ENCODE data around the gene MTPN. TPM values are rescaled to one million over a fixed set of nuclear protein-coding genes. Genes with fewer than 3 reads are reported as not detected.

The MTPN gene
- total RNA-seq, 1 donor from 2014 or later = 67.9 TPM

DNA sequence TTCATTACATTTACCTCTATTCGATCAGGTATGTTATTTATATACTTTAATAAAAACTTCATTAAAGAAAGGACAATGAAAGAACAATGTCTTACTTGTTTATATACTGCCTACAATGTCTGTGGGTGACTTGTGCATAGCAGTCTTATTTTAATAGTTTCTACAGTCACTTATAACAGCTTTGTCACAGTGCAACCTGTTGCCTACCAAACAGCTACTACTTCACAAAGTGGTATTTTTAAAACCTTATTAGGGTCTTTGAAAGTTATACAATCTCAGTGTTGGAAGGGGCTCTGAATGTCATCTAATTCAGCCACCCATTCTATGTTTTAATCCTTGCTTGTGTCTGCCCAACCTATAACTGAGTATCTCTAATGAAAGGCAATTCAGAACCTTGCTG is 19.0 kb downstream of the MTPN start:
- intact Hi-C loops (cut with micrococcal nuclease) = no loop called here
- TF ChIP-seq, protein P1, sequence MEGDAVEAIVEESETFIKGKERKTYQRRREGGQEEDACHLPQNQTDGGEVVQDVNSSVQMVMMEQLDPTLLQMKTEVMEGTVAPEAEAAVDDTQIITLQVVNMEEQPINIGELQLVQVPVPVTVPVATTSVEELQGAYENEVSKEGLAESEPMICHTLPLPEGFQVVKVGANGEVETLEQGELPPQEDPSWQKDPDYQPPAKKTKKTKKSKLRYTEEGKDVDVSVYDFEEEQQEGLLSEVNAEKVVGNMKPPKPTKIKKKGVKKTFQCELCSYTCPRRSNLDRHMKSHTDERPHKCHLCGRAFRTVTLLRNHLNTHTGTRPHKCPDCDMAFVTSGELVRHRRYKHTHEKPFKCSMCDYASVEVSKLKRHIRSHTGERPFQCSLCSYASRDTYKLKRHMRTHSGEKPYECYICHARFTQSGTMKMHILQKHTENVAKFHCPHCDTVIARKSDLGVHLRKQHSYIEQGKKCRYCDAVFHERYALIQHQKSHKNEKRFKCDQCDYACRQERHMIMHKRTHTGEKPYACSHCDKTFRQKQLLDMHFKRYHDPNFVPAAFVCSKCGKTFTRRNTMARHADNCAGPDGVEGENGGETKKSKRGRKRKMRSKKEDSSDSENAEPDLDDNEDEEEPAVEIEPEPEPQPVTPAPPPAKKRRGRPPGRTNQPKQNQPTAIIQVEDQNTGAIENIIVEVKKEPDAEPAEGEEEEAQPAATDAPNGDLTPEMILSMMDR (IDR thresholded peaks at IDR 0.05; ENCODE audit: borderline replicate concordance) = no peak
- DNase-seq = no peak
- H3K27ac ChIP-seq (replicated peaks) = no peak overlapping the region
- H3K27me3 ChIP-seq (ENCODE audit: low read depth) = no peaks in the 10 kb centered on the region
- peaks cover 67% of the 10 kb centered on the region for H3K4me1 ChIP-seq
- no peaks in the 10 kb centered on the region for H3K36me3 ChIP-seq
- H3K4me3 ChIP-seq = no peak overlapping the region
- H3K9me3 ChIP-seq (replicated peaks) = no peaks in the 10 kb centered on the region

DNA sequence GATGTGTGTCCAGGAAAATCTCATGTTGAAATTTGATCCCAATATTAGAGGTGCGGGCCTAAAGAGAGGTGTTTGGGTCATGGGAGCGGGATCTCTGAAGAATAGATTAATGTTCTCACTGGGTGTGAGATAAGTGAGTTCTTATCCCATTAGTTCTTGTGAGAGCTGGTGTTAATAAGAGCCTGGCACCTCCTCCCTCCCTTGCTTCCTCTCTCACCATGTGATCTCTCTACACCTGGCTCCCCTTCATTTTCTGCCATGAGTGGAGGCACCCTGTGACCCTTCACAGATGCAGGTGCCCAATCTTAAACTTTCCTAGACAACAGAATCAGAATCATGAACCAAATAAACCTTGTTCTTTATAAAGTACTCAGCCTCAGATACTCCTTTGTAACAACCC is 19.5 kb downstream of the MTPN start:
- Histone ChIP-seq H3K4me1 (peaks cover 62% of the 10 kb centered on the region), H3K27ac (replicated peaks) (no peak overlapping the region), H3K36me3 (no peaks in the 10 kb centered on the region), H3K27me3 (ENCODE audit: low read depth) (no peaks in the 10 kb centered on the region), H3K4me3 (no peak overlapping the region), H3K9me3 (replicated peaks) (no peaks in the 10 kb centered on the region)
- no peak for DNase-seq
- intact Hi-C loops (cut with micrococcal nuclease) = no loop called here
- TF ChIP-seq, protein P1 (IDR thresholded peaks at IDR 0.05; ENCODE audit: borderline replicate concordance) = no peak

DNA sequence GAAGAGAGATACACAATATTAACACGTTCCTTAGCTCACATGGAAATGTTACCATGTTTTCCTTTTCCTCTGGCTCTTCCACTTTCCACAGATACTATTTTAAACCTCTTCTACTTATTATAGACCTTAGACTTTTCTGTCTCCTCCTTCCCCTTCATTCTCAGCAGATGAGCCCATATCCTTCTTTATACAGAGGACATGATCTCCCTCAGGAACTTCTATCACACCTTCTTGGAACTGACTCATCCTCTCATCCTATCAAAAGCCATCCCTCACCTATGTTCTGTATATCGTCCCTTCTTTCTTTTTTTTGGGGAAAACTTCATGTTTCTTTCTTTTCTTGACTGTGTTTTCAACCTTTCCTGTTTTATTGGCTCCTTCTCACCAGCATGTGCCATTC is 20.8 kb downstream of the MTPN start:
- no peak for DNase-seq
- H3K4me1 ChIP-seq = peaks cover 53% of the 10 kb centered on the region
- no peaks in the 10 kb centered on the region for H3K27me3 ChIP-seq (ENCODE audit: low read depth)
- H3K4me3 ChIP-seq = no peak overlapping the region
- intact Hi-C loops (cut with micrococcal nuclease) = no loop called here
- H3K9me3 ChIP-seq (replicated peaks) = no peaks in the 10 kb centered on the region
- TF ChIP-seq, protein P1 (IDR thresholded peaks at IDR 0.05; ENCODE audit: borderline replicate concordance) = no peak
- peaks cover under 1% of the 10 kb centered on the region for H3K36me3 ChIP-seq
- no peak overlapping the region for H3K27ac ChIP-seq (replicated peaks)

DNA sequence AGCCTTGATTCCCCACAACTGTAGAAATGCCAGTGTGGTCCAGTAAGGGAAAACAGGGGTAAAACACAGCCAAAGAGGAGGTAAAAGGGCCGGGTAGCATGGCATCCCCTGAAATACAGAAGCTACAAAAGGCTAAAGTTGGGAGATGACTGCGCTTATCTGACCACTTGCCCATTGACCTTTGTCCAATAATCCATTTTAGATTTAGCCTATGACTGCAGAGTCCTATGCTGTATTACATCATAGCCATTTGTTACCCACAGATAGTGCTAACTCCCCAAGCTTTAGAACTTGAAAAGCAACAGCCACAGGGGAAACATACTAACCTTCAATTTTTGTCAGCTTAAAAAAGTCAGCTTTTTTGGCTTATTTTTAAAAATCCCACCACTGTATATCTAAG is 26.2 kb downstream of the MTPN start:
- H3K4me1 ChIP-seq = peaks cover 37% of the 10 kb centered on the region
- TF ChIP-seq, protein P1 (IDR thresholded peaks at IDR 0.05; ENCODE audit: borderline replicate concordance) = no peak
- no peaks in the 10 kb centered on the region for H3K9me3 ChIP-seq (replicated peaks)
- intact Hi-C loops (cut with micrococcal nuclease) = no loop called here
- no peak overlapping the region for H3K27ac ChIP-seq (replicated peaks)
- peaks cover 34% of the 10 kb centered on the region for H3K36me3 ChIP-seq
- H3K4me3 ChIP-seq = no peak overlapping the region
- DNase-seq = no peak
- no peaks in the 10 kb centered on the region for H3K27me3 ChIP-seq (ENCODE audit: low read depth)

DNA sequence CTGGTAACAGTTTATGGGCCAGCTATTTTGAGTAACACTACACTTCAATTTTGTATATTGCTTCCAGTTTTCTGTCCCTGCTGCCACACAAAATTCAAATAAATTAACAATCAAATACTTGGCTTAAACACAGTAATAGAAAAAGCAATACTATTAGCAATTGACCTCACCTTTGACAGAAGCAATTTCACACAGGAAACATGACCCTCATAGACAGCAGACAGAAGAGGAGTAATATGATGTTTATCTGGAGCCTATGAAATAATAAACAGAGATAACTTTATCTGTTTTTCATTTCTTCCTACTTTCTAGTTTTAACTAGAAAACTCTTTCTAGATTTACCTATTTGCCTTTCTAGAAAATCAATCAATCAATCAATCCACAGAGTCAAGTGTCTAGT is 26.7 kb downstream of the MTPN start:
- H3K27me3 ChIP-seq (ENCODE audit: low read depth) = no peaks in the 10 kb centered on the region
- TF ChIP-seq, protein P1 (IDR thresholded peaks at IDR 0.05; ENCODE audit: borderline replicate concordance) = no peak
- H3K9me3 ChIP-seq (replicated peaks) = no peaks in the 10 kb centered on the region
- H3K36me3 ChIP-seq = peaks cover 34% of the 10 kb centered on the region
- H3K27ac ChIP-seq (replicated peaks) = no peak overlapping the region
- H3K4me3 ChIP-seq = no peak overlapping the region
- H3K4me1 ChIP-seq = peaks cover 35% of the 10 kb centered on the region
- DNase-seq = no peak
- intact Hi-C loops (cut with micrococcal nuclease) = no loop called here
